ENCODE data around the gene DDX17.

- TF ChIP-seq CTCF (IDR thresholded peaks at IDR 0.05) = no peak
- TF ChIP-seq USF2 (CRISPR knock-in tag; IDR thresholded peaks at IDR 0.05) = no peak
These were observed 28.5 kb downstream of the DDX17 start for GRCh38 chr22:38477585-38477984.

All from WTC11 (cell line).